Cortex of kidney (tissue), 1 donor: ENCODE data around the gene LASP1.
A peak's percentile ranks its signal among the peaks of the same experiment; 100 is the strongest.
"Not testable (repeated sequence)": the region's sequence is repeated elsewhere in the genome, so short reads cannot be mapped to it uniquely, and the experiment has no call there.

Experiments used
- DNase-seq: peaks from one replicate; lab custom pipeline; 2025; lab: John Stamatoyannopoulos, UW

LASP1 gene, protein sequence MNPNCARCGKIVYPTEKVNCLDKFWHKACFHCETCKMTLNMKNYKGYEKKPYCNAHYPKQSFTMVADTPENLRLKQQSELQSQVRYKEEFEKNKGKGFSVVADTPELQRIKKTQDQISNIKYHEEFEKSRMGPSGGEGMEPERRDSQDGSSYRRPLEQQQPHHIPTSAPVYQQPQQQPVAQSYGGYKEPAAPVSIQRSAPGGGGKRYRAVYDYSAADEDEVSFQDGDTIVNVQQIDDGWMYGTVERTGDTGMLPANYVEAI

DNA sequence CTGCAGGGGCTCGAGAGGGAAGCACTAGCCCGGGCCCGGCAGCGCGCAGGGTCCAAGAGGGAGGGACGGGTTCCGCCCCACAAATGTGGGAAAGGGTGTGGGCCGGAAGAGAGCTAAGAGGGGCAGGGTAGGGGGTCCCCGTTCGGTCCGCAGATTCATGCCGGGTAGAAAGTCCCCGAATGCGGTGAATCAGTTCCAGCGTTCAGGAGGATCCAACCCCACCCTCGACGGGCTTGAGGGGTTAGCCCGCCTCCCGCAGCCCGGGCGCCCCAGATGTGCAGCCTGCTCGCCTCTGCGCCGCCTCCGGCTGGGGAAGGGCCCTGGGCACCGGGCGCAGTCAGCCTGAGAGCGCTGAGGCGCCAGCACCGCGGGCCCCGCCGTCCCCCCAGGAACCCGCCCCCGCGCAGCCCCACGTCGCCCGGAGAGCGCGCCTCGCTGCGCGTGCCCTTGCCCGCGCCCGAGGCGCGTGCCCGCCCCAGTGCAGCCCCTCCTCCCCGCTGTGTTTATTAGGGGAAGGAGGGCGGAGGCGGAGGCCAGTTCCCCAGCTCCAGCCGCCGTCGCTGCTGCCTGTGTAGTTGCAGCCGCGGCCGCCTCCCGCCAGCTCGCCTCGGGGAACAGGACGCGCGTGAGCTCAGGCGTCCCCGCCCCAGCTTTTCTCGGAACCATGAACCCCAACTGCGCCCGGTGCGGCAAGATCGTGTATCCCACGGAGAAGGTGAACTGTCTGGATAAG is at the start of gene LASP1:
Gene LASP1, plus strand, starts transcription at position 533 of the 733 bp plus-strand sequence. Its CDS starts 132 bp downstream, at position 665.
- no peak for DNase-seq

DNA sequence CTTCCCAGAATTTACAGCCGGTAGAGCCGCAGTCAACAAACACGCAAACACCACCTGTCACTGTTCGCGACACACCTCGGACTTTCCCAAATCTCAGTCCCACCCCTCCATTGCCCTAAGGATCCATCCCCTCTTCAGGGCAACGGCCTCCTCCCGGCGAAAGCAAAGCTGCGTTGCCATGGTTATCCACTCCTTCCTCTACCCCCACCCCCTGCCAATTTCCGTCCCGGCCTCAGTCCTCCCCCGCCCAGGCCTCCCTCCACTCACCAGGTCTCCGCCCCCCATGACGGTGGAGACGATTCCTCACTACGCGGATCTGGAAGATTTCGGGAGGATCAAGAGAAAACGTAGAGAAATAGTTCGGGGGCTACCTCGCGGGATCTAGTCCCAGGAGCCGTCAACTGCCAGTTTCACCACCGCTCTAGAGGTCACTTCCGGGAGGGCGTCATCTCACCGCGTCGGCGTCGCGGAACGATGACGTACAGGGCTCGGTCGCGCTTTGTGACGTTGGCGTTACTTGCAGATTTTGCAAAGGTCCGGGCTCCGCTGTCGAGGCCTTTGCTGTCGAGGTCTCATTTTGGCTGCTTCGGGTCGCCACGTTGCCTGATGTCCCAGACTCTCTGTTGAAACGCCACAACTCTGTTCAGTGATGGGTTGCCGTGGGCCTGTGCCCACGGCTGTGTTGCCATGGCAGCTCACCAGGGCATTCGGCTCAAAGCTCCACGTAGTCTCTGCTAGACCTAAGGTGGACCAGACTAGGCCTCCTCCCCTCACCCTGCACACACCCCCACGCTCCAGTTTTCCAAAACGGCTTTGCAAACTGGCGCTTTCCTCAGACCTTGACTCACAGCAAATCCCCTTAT is 44.7 kb upstream of the LASP1 start, which contains the start of gene CWC25:
Gene CWC25, minus strand, starts transcription at position 423 of the 863 bp plus-strand sequence. Its CDS starts 138 bp downstream, at position 285.
- peak; percentile 89 for DNase-seq

- no peak for DNase-seq
Observed at GRCh38 chr17:38825762-38826247, 44.1 kb upstream of the LASP1 start.

GRCh38 chr17:38844261-38844757 is 25.5 kb upstream of the LASP1 start:
- DNase-seq = no peak

DNA sequence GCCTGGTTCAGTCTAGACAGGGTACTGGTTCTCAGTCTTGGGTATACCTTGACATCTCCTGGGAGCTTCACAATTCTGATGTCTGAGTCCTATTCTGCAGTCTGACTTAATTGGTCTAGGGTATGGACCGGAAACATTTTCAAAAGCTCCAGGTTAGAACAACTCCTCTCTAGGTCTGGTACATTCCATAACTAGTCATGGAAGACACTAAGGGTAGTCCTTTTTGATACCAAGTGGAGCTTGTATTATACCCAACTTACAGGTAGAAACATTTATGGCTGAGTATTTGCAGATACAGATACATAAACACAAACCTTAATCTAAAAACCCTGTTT is 21.3 kb upstream of the LASP1 start:
- DNase-seq = no peak

DNA sequence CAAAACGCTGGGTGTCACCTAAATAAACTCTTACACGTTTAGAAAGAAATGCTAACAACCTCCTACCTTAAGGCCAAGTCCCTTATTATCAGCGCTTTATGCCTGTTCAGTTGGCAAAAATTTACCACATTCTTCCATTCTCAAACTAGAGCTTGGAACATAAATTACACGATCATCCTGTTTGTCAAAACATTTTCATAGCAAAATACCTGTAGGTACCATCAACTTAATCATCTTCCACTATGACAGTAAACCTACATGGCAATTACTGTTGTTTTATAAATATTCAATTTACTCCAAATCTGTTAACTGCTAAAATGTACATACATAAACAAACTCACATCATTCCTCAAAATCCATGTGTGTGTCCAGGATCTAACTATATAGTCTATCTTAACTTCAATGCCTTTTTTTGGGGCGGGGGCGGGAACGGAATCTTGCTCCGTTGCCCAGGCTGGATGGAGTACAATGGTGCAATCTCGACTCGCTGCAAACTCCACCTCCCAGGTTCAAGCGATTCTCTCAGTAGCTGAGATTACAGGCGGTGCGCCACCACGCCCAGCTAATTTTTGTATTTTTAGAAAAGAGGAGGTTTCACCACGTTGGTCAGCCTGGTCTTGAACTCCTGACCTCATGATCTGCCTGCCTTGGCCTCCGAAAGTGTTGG is 20.8 kb upstream of the LASP1 start:
- DNase-seq = no peak

DNA sequence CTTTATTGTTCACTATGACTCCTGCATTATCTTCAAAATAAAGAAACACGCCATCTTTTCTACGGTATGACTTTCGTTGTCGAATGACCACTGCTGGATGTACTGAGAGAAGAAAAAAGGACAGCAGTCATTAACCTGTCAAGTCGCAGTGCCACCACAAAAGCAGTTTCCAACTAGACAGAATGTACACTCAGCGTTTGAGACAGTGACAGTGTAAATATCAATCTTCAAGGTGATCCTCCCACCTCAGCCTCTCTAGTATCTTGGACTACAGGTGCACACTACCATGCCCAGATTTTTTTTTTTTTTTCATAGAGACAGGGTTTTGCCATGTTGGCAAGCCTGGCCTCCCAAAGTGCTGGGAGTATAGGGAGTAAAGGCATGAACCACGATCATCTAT is 19.5 kb upstream of the LASP1 start:
- DNase-seq = no peak

- DNase-seq = no peak
Observed at GRCh38 chr17:38851434-38851833, 18.4 kb upstream of the LASP1 start.

DNA sequence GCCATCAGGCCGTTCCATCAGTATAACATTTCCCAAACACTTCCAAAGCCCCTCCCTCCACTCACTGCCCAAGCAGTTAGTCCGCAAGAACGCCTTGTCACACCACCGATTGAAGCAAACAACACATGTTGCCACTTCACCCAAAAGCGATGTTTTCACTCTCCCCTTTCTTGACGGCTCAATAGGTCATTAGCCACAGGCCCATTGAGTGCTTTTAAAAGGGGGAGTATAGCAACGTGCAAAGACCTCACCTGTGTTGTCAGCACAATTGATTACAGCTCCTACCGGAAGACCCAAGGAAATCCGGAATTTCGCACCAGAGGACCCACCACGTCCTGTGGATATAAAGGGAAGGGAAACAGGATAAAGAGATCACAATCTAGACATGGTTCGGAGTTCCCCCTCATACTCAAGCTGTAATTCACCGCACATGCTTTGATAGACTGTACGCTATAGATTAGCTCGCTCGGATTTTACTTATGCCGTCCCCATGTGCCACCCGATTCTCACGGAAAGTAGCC is 17.0 kb upstream of the LASP1 start:
- no peak for DNase-seq

DNA sequence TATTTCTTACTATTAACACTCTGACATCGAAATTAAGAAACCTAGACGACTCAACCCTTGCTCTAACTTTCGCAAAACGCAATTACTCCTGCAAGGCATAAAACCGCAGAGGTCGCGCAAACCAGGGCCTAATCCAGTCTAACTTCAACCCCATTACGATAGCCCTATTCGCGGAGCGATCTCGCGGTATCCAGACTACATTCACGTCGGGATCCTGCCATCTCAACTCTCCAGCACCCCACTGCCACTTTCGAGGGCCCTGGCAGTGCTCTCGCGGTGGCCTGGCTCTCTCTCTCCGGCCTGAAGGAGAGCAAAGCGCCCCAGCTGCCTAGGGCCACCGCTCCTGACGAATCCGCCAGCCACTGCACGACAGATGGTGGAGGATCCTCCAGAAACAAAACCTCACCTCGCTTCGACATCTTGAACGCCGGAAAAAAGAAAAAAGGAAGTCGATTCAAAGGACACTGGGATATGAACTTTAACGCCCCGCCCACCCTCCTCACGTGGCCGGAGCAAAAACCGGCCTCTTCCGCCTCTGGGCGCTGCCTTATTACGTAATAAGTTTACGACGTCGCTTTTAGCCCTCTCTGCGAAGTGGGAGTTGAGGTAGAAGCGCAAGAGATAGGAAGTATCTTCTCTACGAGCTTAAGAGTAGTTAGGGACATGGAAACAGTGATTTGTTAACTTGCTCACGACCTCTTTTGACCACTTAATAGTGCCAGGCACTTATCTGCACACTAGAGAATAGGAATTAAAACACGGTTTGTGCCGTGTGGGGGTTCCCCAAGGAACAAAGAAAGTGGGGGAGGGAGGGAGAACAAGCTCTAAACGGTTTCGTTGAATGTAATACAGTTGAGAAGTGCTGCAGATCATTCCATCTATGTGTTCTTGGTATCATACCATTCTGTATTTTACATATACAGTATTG is 16.3 kb upstream of the LASP1 start, which contains the start of gene RPL23:
Gene RPL23, minus strand, starts transcription at position 430 of the 928 bp plus-strand sequence. Its CDS starts 11 bp downstream, at position 419.
- no peak for DNase-seq

GRCh38 chr17:38855101-38855714 is 14.7 kb upstream of the LASP1 start:
- not testable (repeated sequence) for DNase-seq

DNA sequence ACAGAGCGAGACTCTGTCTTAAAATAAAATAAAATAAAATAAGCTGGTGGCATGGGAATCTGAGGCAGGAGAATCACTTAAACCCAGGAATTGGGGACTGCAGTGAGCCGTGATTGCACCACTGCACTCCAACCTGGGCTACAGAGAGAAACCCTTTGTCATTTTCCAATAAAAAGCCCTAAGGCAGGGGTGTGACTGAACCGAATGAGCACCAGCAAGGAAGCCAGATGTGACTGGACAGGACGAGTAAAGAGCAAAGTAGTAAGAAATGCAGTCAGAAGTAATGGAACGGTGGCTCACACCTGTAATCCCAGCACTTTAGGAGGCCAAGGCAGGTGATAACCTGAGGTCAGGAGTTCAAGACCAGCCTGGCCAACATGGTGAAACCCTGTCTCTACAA is 12.6 kb upstream of the LASP1 start:
- DNase-seq = no peak

GRCh38 chr17:38861399-38861843 is 8.4 kb upstream of the LASP1 start:
- no peak for DNase-seq

GRCh38 chr17:38864636-38865398 is 5.0 kb upstream of the LASP1 start:
- no peak for DNase-seq

- DNase-seq = no peak
Observed at GRCh38 chr17:38867179-38867967, 2.5 kb upstream of the LASP1 start.

DNA sequence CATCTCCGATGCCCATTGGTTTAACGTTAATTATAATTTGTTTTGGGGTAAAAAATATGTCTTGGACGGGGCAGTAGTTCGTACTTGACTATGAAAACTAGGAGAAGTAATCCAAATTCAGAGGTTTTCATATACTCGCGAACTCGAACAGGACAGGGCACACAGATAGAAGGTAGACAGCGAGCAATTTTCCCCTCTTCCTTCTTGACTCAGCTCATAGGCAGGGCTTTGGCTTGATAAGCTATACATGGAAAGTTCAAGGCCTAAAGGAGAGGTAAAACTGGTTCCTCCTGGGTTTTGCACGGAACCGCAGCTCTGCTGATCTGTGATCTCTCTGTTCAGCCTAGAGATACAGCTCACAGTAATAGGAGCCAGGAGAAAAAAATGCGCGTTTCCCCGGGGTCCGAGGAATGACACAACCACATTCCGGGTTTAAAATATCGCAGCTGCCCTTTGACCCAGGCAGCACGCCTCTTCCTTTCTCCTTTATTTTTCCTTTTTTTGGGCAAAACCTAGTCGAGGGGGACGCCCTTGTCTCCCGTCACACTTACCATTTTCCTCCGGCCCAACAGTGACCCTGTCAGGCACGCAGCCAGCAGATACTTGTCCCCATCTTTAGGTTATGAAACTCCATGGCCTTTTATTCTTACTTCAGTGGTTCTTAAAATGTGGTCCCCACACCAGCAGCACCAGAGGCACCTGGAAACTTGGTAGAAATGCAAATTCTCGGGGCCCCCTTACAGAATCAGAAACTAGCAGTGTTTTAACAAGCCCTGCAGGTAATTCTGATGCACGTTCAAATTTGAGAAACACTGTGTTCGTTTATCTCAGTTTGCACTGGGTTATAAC is 1.7 kb upstream of the LASP1 start:
- DNase-seq = no peak
